HL-60 (cell line): ENCODE measurements around the gene DDR2.

Experiments
- GABPA ChIP-seq: IDR thresholded peaks from 2 replicates; pipeline ENCODE4 v1.6.1; 2012; ENCODE audit warnings: low read depth
- POLR2AphosphoS5 ChIP-seq: IDR thresholded peaks from 2 replicates; pipeline ENCODE4 v1.6.1; 2012; ENCODE audit warnings: low read depth
- TF ChIP-seq, protein P1 (sequence below): IDR thresholded peaks from 2 replicates; pipeline ENCODE4 v1.6.1; 2012; ENCODE audit warnings: low read depth; ENCODE audit not compliant: insufficient replicate concordance
- TF ChIP-seq, protein P2 (sequence below): IDR thresholded peaks from one replicate; pipeline ENCODE4 v1.5.1; 2011; ENCODE audit warnings: low read length, control low read depth, inconsistent platforms; ENCODE audit not compliant: insufficient read depth

DNA sequence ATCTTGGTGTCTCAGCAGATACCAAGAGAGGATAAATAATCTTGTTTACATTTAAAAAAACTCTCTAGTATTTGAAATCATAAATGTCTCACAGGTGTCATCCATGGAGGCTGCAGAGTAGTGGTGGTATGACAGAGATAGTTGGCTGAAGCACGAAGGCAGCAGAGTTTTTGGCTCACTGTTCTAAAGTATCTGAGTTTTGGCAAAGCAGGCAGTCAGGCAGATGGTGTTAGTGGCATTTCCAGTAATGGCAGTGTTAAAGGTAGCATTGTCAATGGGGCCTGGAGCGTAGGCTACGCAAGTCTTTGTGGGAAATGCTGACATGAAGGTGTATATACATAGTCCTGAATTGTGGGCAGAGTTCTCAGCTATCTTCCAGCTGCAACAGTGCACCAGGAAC, 89.8 kb downstream of the DDR2 start:
- TF ChIP-seq, protein P1, sequence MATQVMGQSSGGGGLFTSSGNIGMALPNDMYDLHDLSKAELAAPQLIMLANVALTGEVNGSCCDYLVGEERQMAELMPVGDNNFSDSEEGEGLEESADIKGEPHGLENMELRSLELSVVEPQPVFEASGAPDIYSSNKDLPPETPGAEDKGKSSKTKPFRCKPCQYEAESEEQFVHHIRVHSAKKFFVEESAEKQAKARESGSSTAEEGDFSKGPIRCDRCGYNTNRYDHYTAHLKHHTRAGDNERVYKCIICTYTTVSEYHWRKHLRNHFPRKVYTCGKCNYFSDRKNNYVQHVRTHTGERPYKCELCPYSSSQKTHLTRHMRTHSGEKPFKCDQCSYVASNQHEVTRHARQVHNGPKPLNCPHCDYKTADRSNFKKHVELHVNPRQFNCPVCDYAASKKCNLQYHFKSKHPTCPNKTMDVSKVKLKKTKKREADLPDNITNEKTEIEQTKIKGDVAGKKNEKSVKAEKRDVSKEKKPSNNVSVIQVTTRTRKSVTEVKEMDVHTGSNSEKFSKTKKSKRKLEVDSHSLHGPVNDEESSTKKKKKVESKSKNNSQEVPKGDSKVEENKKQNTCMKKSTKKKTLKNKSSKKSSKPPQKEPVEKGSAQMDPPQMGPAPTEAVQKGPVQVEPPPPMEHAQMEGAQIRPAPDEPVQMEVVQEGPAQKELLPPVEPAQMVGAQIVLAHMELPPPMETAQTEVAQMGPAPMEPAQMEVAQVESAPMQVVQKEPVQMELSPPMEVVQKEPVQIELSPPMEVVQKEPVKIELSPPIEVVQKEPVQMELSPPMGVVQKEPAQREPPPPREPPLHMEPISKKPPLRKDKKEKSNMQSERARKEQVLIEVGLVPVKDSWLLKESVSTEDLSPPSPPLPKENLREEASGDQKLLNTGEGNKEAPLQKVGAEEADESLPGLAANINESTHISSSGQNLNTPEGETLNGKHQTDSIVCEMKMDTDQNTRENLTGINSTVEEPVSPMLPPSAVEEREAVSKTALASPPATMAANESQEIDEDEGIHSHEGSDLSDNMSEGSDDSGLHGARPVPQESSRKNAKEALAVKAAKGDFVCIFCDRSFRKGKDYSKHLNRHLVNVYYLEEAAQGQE: no peak
- TF ChIP-seq, protein P2, sequence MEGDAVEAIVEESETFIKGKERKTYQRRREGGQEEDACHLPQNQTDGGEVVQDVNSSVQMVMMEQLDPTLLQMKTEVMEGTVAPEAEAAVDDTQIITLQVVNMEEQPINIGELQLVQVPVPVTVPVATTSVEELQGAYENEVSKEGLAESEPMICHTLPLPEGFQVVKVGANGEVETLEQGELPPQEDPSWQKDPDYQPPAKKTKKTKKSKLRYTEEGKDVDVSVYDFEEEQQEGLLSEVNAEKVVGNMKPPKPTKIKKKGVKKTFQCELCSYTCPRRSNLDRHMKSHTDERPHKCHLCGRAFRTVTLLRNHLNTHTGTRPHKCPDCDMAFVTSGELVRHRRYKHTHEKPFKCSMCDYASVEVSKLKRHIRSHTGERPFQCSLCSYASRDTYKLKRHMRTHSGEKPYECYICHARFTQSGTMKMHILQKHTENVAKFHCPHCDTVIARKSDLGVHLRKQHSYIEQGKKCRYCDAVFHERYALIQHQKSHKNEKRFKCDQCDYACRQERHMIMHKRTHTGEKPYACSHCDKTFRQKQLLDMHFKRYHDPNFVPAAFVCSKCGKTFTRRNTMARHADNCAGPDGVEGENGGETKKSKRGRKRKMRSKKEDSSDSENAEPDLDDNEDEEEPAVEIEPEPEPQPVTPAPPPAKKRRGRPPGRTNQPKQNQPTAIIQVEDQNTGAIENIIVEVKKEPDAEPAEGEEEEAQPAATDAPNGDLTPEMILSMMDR: no peak
- TF ChIP-seq GABPA (no peak), POLR2AphosphoS5 (no peak)
